Endothelial cell of umbilical vein (primary cell): Measurements from ENCODE around the gene UQCC2. TPM values are rescaled to one million over a fixed set of nuclear protein-coding genes. Genes with fewer than 3 reads are reported as not detected.

Experiments
- BruUV-seq: library from RNA; stranded (reverse); fragments of 400-500 nt; replicated peaks from 2 replicates; lab custom pipeline; 2021; lab: Mats Ljungman, UMichigan
- CTCF ChIA-PET: fragments of 300-600, 350-600 bp; sonication (Branson Sonifier 250); formaldehyde crosslinking; loops from one replicate; lab custom pipeline; 2021; ENCODE audit warnings: antibody characterized with exemption, inconsistent platforms; lab: Charles Lee
- POLR2A ChIA-PET: fragments of 300-600, 350-600 bp; sonication (Branson Sonifier 250); formaldehyde crosslinking; loops from one replicate; lab custom pipeline; 2021; ENCODE audit warnings: antibody characterized with exemption, inconsistent platforms; lab: Charles Lee
- DNase-seq: peaks from one replicate; pipeline ENCODE4 v3.0.0-alpha.2; 2011; ENCODE audit warnings: low read depth, low spot score
- FAIRE-seq: peaks from 2 replicates; lab custom pipeline; 2011; peaks lifted over from hg19 to GRCh38; lab: Jason Lieb, UNC
- H2AFZ ChIP-seq: 2 replicates; pipeline ENCODE4 v1.6.0; 2012; ENCODE audit warnings: low read depth, low read length, control low read depth, inconsistent platforms
- H3K27ac ChIP-seq: 2 replicates; pipeline ENCODE4 v1.5.1; 2011; ENCODE audit warnings: low read depth, mild to moderate bottlenecking, control low read depth, low read length, moderate library complexity; ENCODE audit not compliant: insufficient read depth
- H3K27me3 ChIP-seq, 2 experiments: 2 replicates each; pipeline versions ENCODE4 v1.6.0 to v1.6.1; 2011; ENCODE audit warnings: low read length in 2 of 2, mixed read lengths in 1 of 2; ENCODE audit not compliant: control insufficient read depth in 2 of 2, insufficient read depth in 2 of 2
- H3K36me3 ChIP-seq, 2 experiments: 2 replicates in 1 of 2; 3 replicates in 1 of 2; pipeline ENCODE4 v1.5.1; 2011; ENCODE audit warnings: low read length in 2 of 2, mild to moderate bottlenecking in 1 of 2, moderate library complexity in 1 of 2; ENCODE audit not compliant: control insufficient read depth in 2 of 2, insufficient read depth in 2 of 2; ENCODE audit errors: extremely low read depth in 1 of 2
- H3K4me1 ChIP-seq: 3 replicates; pipeline ENCODE4 v1.5.1; 2011; ENCODE audit warnings: mild to moderate bottlenecking, low read length; ENCODE audit not compliant: control insufficient read depth, insufficient read depth; ENCODE audit errors: extremely low read depth
- H3K4me2 ChIP-seq: 2 replicates; pipeline ENCODE4 v1.6.1; 2011; ENCODE audit warnings: low read length, control low read depth, mixed read lengths; ENCODE audit not compliant: insufficient read depth
- H3K4me3 ChIP-seq, 3 experiments: fragments of 200-600 bp in 1 of 3; sonication (generic), shearing (Covaris generic) in 1 of 3; replicated peaks in 1 of 3; 2 replicates each; pipeline ENCODE4 v1.5.1; 2011 to 2016; ENCODE audit warnings: control low read depth in 3 of 3, low read length in 3 of 3, mild to moderate bottlenecking in 2 of 3, inconsistent platforms in 1 of 3, low read depth in 1 of 3, moderate library complexity in 1 of 3; ENCODE audit not compliant: insufficient read depth in 1 of 3
- H3K79me2 ChIP-seq: 2 replicates; pipeline ENCODE4 v1.6.0; 2012; ENCODE audit warnings: low read length, inconsistent platforms; ENCODE audit not compliant: control insufficient read depth, insufficient read depth
- H3K9ac ChIP-seq: replicated peaks from 2 replicates; pipeline ENCODE3; 2011; ENCODE audit warnings: low read length, control low read depth; ENCODE audit not compliant: insufficient read depth; ENCODE audit errors: extremely low read depth
- H3K9me1 ChIP-seq: replicated peaks from 3 replicates; pipeline ENCODE4 v1.6.0; 2011; ENCODE audit warnings: mild to moderate bottlenecking, low read length; ENCODE audit not compliant: control insufficient read depth, insufficient read depth; ENCODE audit errors: extremely low read depth
- H3K9me3 ChIP-seq: replicated peaks from 2 replicates; pipeline ENCODE4 v1.5.1; 2012; ENCODE audit warnings: low read length, inconsistent platforms; ENCODE audit not compliant: control insufficient read depth, insufficient read depth
- H4K20me1 ChIP-seq: replicated peaks from 2 replicates; pipeline ENCODE3; 2011; ENCODE audit warnings: mild to moderate bottlenecking, low read length; ENCODE audit not compliant: control insufficient read depth, insufficient read depth; ENCODE audit errors: extremely low read depth
- EZH2 ChIP-seq: IDR thresholded peaks from 2 replicates; pipeline ENCODE4 v1.6.1; 2012; ENCODE audit warnings: borderline replicate concordance, low read depth, mild to moderate bottlenecking, moderate library complexity, low read length, inconsistent platforms; ENCODE audit not compliant: severe bottlenecking
- FOS ChIP-seq: IDR thresholded peaks from 2 replicates; pipeline ENCODE4 v1.6.1; 2011; ENCODE audit warnings: mild to moderate bottlenecking, low read length, moderate library complexity, borderline replicate concordance; ENCODE audit not compliant: insufficient read depth
- GATA2 ChIP-seq: IDR thresholded peaks from 2 replicates; pipeline ENCODE4 v1.7.0; 2011; ENCODE audit warnings: low read depth, mild to moderate bottlenecking, moderate library complexity, mixed read lengths, low read length; ENCODE audit not compliant: insufficient read length, insufficient read depth
- JUN ChIP-seq: IDR thresholded peaks from 2 replicates; pipeline ENCODE4 v1.6.1; 2011; ENCODE audit warnings: borderline replicate concordance, low read depth; ENCODE audit not compliant: insufficient read length, insufficient read depth
- MYC ChIP-seq: IDR thresholded peaks from one replicate; pipeline ENCODE4 v1.6.1; 2011; ENCODE audit warnings: mild to moderate bottlenecking, low read depth, low read length
- POLR2A ChIP-seq: IDR thresholded peaks from 2 replicates; pipeline ENCODE4 v1.6.1; 2012; ENCODE audit warnings: low read depth, mild to moderate bottlenecking, control low read depth, low read length
- POLR2AphosphoS5 ChIP-seq: IDR thresholded peaks from 2 replicates; pipeline ENCODE4 v1.6.1; 2012; ENCODE audit warnings: low read depth, mild to moderate bottlenecking, control low read depth, low read length, moderate library complexity; ENCODE audit not compliant: insufficient read depth
- dilution Hi-C: fragments of 300-500 bp; cut with MboI; formaldehyde crosslinking; loops from one replicate; pipeline ENCODE4 v1.15.0; 2019; ENCODE audit warnings: low sequenced_read_pairs; ENCODE audit not compliant: extremely low pct_ligation_motif_present
- intact Hi-C: fragments of 100-400 bp; cut with micrococcal nuclease; formaldehyde crosslinking; loops from one replicate; pipeline ENCODE4 v1.10.0; 2022
- polyA plus RNA-seq, 4 experiments: library from polyadenylated mRNA; depleted of rRNA in 3 of 4; stranded (reverse) in 3 of 4; unstranded in 1 of 4; fragments of >200 nt; gene quantifications; 2 replicates each; pipeline versions ENCODE4 v1.2.1 to v1.2.3, GENCODE V29; 2011 to 2012; ENCODE audit warnings: missing spikeins in 1 of 4
- total RNA-seq: library from RNA; stranded (reverse); gene quantifications from 2 replicates; pipeline ENCODE4 v1.2.3, GENCODE V29; 2021
- TF ChIP-seq, protein P1 (sequence below): IDR thresholded peaks from 2 replicates; pipeline ENCODE4 v1.6.1; 2011; ENCODE audit not compliant: insufficient read depth, insufficient read length
- TF ChIP-seq, protein P2 (sequence below), 2 donors: IDR thresholded peaks; 1 replicate in 1 of 2; 2 replicates in 1 of 2; pipeline ENCODE4 v1.5.1; 2011; ENCODE audit warnings: low read length in 2 of 2, mild to moderate bottlenecking in 2 of 2, moderate library complexity in 2 of 2, control low read depth in 1 of 2, inconsistent platforms in 1 of 2, low read depth in 1 of 2; ENCODE audit not compliant: insufficient read depth in 1 of 2; ENCODE audit errors: extremely low read depth in 1 of 2

Gene UQCC2
- total and polyA plus RNA-seq, 2 donors (not counting 3 experiments of a cell fraction or from before 2014, with no cell fraction given), result 46.3 to 95.3 TPM

GRCh38 chr6:33723371-33724085 is 12.0 kb upstream of the UQCC2 start:
- Histone ChIP-seq H3K79me2 (no peaks in the 10 kb centered on the region), H2AFZ (no peak overlapping the region), H3K9me1 (no peaks in the 10 kb centered on the region), H3K4me2 (no peak overlapping the region), H3K9me3 (no peaks in the 10 kb centered on the region), H3K27me3 (peaks cover 24% of the 10 kb centered on the region in 2 experiments), H4K20me1 (no peaks in the 10 kb centered on the region), H3K36me3 (no peaks in the 10 kb centered on the region), H3K9ac (no peak overlapping the region), H3K27ac (no peak overlapping the region), H3K4me1 (no peaks in the 10 kb centered on the region), H3K4me3 (no peak overlapping the region)
- FAIRE-seq, result no peak
- intact Hi-C loops (no loop called here), dilution Hi-C loops (no loop called here)
- no peak for DNase-seq
- TF ChIP-seq POLR2A (no peak), FOS (no peak), GATA2 (no peak), JUN (no peak), POLR2AphosphoS5 (no peak), MYC (no peak), EZH2 (no peak)
- TF ChIP-seq, protein P1, sequence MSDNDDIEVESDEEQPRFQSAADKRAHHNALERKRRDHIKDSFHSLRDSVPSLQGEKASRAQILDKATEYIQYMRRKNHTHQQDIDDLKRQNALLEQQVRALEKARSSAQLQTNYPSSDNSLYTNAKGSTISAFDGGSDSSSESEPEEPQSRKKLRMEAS, result no peak
- TF ChIP-seq, protein P2, sequence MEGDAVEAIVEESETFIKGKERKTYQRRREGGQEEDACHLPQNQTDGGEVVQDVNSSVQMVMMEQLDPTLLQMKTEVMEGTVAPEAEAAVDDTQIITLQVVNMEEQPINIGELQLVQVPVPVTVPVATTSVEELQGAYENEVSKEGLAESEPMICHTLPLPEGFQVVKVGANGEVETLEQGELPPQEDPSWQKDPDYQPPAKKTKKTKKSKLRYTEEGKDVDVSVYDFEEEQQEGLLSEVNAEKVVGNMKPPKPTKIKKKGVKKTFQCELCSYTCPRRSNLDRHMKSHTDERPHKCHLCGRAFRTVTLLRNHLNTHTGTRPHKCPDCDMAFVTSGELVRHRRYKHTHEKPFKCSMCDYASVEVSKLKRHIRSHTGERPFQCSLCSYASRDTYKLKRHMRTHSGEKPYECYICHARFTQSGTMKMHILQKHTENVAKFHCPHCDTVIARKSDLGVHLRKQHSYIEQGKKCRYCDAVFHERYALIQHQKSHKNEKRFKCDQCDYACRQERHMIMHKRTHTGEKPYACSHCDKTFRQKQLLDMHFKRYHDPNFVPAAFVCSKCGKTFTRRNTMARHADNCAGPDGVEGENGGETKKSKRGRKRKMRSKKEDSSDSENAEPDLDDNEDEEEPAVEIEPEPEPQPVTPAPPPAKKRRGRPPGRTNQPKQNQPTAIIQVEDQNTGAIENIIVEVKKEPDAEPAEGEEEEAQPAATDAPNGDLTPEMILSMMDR (IDR thresholded peaks at IDR 0.05; ENCODE audit: extremely low read depth in 1 of 2, insufficient read depth in 1 of 2, low read depth in 1 of 2, low read length in 2 of 2), result no peak
- ChIA-PET CTCF (interaction anchor here (0.9 to 1.7 kb wide), 5 partner anchors 10 to 23 kb away, joined by 3 to 7 read pairs (median 4); partner anchors contain the start of gene UQCC2), POLR2A (no interaction called here)
- BruUV-seq, result no TSS peak
